HepG2 (cell line): ENCODE measurements around the gene PDE8B. TPM values are rescaled to one million over a fixed set of nuclear protein-coding genes. Genes with fewer than 3 reads are reported as not detected.

ENCODE experiments used
- ATAC-seq: fragments of 200-7000 bp; cut with Tn5 transposase; 3 replicates; pipeline ENCODE4 v1.9.1; 2020; ENCODE audit warnings: mild to moderate bottlenecking, moderate library complexity
- BruUV-seq: library from RNA; stranded (reverse); fragments of 400-500 nt; replicated peaks from 2 replicates; lab custom pipeline; 2021; lab: Mats Ljungman, UMichigan
- CTCF ChIA-PET: fragments of 300-600 bp; formaldehyde crosslinking; extraction: SDS; loops from one replicate; lab custom pipeline; 2021; ENCODE audit warnings: low total read pairs, inconsistent platforms, low intra/inter-chr PET ratio; lab: Yijun Ruan, JAX
- POLR2A ChIA-PET: fragments of 350-600 bp; sonication (Branson Sonifier 250); formaldehyde crosslinking; loops from one replicate; lab custom pipeline; 2020; ENCODE audit warnings: antibody characterized with exemption, inconsistent platforms; lab: Yijun Ruan, JAX
- DNase-seq: peaks from one replicate; pipeline ENCODE4 v3.0.0-alpha.2; 2015; ENCODE audit warnings: low spot score
- FAIRE-seq: peaks from 3 replicates; lab custom pipeline; 2011; peaks lifted over from hg19 to GRCh38; lab: Jason Lieb, UNC
- H2AFZ ChIP-seq: one replicate; pipeline ENCODE4 v1.6.1; 2011; ENCODE audit warnings: low read length, inconsistent platforms
- H3K27ac ChIP-seq: fragments of 300-600 bp; 3 replicates; pipeline ENCODE4 v1.8.0; 2011; ENCODE audit warnings: mixed run types, mild to moderate bottlenecking, mixed read lengths, low read length, inconsistent platforms; ENCODE audit not compliant: insufficient read depth; ENCODE audit errors: extremely low read length
- H3K27me3 ChIP-seq, 2 experiments: fragments of 200-600 bp in 1 of 2; 2 replicates in 1 of 2; 3 replicates in 1 of 2; pipeline versions ENCODE4 v1.6.0 to v1.8.0; 2011; ENCODE audit warnings: low read length in 2 of 2, mild to moderate bottlenecking in 2 of 2, moderate library complexity in 2 of 2, inconsistent platforms in 1 of 2; ENCODE audit not compliant: insufficient read depth in 2 of 2, control insufficient read depth in 1 of 2
- H3K36me3 ChIP-seq, 2 experiments: fragments of 200-600 bp in 1 of 2; replicated peaks in 1 of 2; 2 replicates in 1 of 2; 3 replicates in 1 of 2; pipeline versions ENCODE4 v1.5.1 to v1.8.0; 2011; ENCODE audit warnings: low read length in 2 of 2, inconsistent platforms in 1 of 2; ENCODE audit not compliant: insufficient read depth in 2 of 2, control insufficient read depth in 1 of 2
- H3K4me1 ChIP-seq: 2 replicates; pipeline ENCODE4 v1.5.1; 2012; ENCODE audit warnings: low read length, inconsistent platforms; ENCODE audit not compliant: insufficient read depth
- H3K4me2 ChIP-seq: 2 replicates; pipeline ENCODE4 v1.6.0; 2011; ENCODE audit warnings: low read depth, low read length, inconsistent platforms
- H3K4me3 ChIP-seq, 3 experiments: fragments of 200-600 bp in 1 of 3; sonication (generic), shearing (Covaris generic) in 1 of 3; replicated peaks in 1 of 3; 2 replicates each; pipeline ENCODE4 v1.5.1; 2011 to 2016; ENCODE audit warnings: low read length in 3 of 3, inconsistent platforms in 2 of 3, low read depth in 2 of 3, mild to moderate bottlenecking in 2 of 3, control low read depth in 1 of 3, mixed read lengths in 1 of 3; ENCODE audit not compliant: insufficient read depth in 1 of 3
- H3K79me2 ChIP-seq: one replicate; pipeline ENCODE4 v1.6.1; 2011; ENCODE audit warnings: low read length, inconsistent platforms; ENCODE audit not compliant: insufficient read depth
- H3K9ac ChIP-seq: 2 replicates; pipeline ENCODE4 v1.6.0; 2011; ENCODE audit warnings: mild to moderate bottlenecking, low read depth, low read length, inconsistent platforms; ENCODE audit not compliant: insufficient read depth
- H3K9me3 ChIP-seq: 2 replicates; pipeline ENCODE4 v1.5.1; 2012; ENCODE audit warnings: mild to moderate bottlenecking, low read length
- H4K20me1 ChIP-seq: 2 replicates; pipeline ENCODE4 v1.6.0; 2011; ENCODE audit warnings: inconsistent platforms, mild to moderate bottlenecking, low read length, moderate library complexity; ENCODE audit not compliant: insufficient read depth
- E2F2 ChIP-seq: sonication (generic); formaldehyde crosslinking; IDR thresholded peaks from 2 replicates; pipeline ENCODE4 v1.4.0; 2020; ENCODE audit warnings: missing genetic modification reagents, borderline replicate concordance
- STAT5B ChIP-seq: sonication (generic); formaldehyde crosslinking; IDR thresholded peaks from 2 replicates; pipeline ENCODE4 v1.4.0; 2020; ENCODE audit warnings: missing genetic modification reagents
- ZNF18 ChIP-seq: sonication (generic); formaldehyde crosslinking; IDR thresholded peaks from 2 replicates; pipeline ENCODE4 v1.8.0; 2022; ENCODE audit warnings: mild to moderate bottlenecking, missing genetic modification reagents; ENCODE audit not compliant: insufficient replicate concordance
- ZNF562 ChIP-seq: sonication (generic); formaldehyde crosslinking; IDR thresholded peaks from 2 replicates; pipeline ENCODE4 v1.8.0; 2022; ENCODE audit warnings: missing genetic modification reagents, borderline replicate concordance
- ZNF607 ChIP-seq: sonication (generic); formaldehyde crosslinking; IDR thresholded peaks from 2 replicates; pipeline ENCODE4 v1.5.1; 2020; ENCODE audit warnings: missing genetic modification reagents, mild to moderate bottlenecking, borderline replicate concordance
- WGBS: methylation state at CpG from one replicate; pipeline ENCODE4 v1.1.6; 2017; ENCODE audit warnings: low lambda C conversion rate; 5-methylcytosine and 5-hydroxymethylcytosine counted together
- in situ Hi-C: cut with HindIII; loops from 2 replicates; pipeline ENCODE4 v1.10.0; 2017; ENCODE audit warnings: low pct_unique_long_range_greater_than_20kb; ENCODE audit not compliant: extremely low pct_ligation_motif_present
- intact Hi-C: fragments of 100-400 bp; cut with micrococcal nuclease; formaldehyde crosslinking; loops from one replicate; pipeline ENCODE4 v1.10.0; 2022; ENCODE audit not compliant: unreplicated experiment
- polyA plus RNA-seq, 8 experiments: library from polyadenylated mRNA; depleted of rRNA in 3 of 8; stranded (reverse) in 7 of 8; unstranded in 1 of 8; fragments of >200 nt; fragmentation: Illumina TruSeq in 4 of 8; extraction: Trizol in 4 of 8; gene quantifications; 2 replicates each; pipeline versions ENCODE4 v1.2.1 to v1.2.3, GENCODE V29; 2011 to 2016; ENCODE audit warnings: low read depth in 4 of 8, missing spikeins in 1 of 8, mixed read lengths in 1 of 8; ENCODE audit not compliant: insufficient read depth in 1 of 8
- total RNA-seq, 5 experiments: library from RNA; depleted of rRNA; stranded (reverse); fragments of >200 nt; fragmentation: Illumina TruSeq; extraction: Trizol; gene quantifications; 2 replicates each; pipeline ENCODE4 v1.2.3, GENCODE V29; 2016; ENCODE audit warnings: low read depth in 1 of 5

The PDE8B gene
- total and polyA plus RNA-seq, 2 of the 13 experiments (the other 11 are each of a cell fraction or from before 2014, with no cell fraction given), result 0.07 TPM; not detected in 1

GRCh38 chr5:77322406-77322805 is 111.9 kb downstream of the PDE8B start (continued):
- TF ChIP-seq E2F2, result no peak
- TF ChIP-seq STAT5B (CRISPR knock-in tag), result no peak

- WGBS, result 79% methylated on average over 4 of the region's 4 CpGs
- H2AFZ ChIP-seq, result no peak overlapping the region
- H3K9ac ChIP-seq, result no peak overlapping the region
- intact Hi-C loops (no loop called here), in situ Hi-C loops (no loop called here)
- H3K36me3 ChIP-seq, result no peaks in the 10 kb centered on the region
- CTCF ChIA-PET, result no interaction called here
- H4K20me1 ChIP-seq, result no peaks in the 10 kb centered on the region; the same call in 1 of the 2 replicates
- ATAC-seq (no peak), FAIRE-seq (no peak), DNase-seq (no peak)
- H3K27me3 ChIP-seq, result peaks cover 0 to 1% of the 10 kb centered on the region in 2 experiments; a peak in 1 of 5 replicates
- H3K79me2 ChIP-seq, result no peaks in the 10 kb centered on the region
- H3K4me1 ChIP-seq, result no peaks in the 10 kb centered on the region
- H3K9me3 ChIP-seq, result no peaks in the 10 kb centered on the region
- POLR2A ChIA-PET, result no interaction called here
- TF ChIP-seq ZNF18 (CRISPR knock-in tag) (no peak), ZNF562 (CRISPR knock-in tag) (no peak), ZNF607 (CRISPR knock-in tag) (no peak)
- no peak overlapping the region for H3K4me2 ChIP-seq
- H3K4me3 ChIP-seq, result no peak overlapping the region
- H3K27ac ChIP-seq, result no peak overlapping the region
- BruUV-seq, result no TSS peak
Observed at GRCh38 chr5:77325921-77326541, 115.6 kb downstream of the PDE8B start.
